Transverse colon (tissue), 4 donors: Measurements from ENCODE around the gene INAFM2.

Experiments
- CTCF ChIP-seq, 5 experiments: fragments of 200-600 bp in 3 of 5; fragments of 450-650 bp in 2 of 5; sonication (generic) in 3 of 5; IDR thresholded peaks; 1 replicate in 2 of 5; 2 replicates in 3 of 5; pipeline ENCODE4 v1.5.1; 2016 to 2017; ENCODE audit warnings: antibody characterized with exemption in 5 of 5, inconsistent platforms in 3 of 5, mild to moderate bottlenecking in 2 of 5, moderate library complexity in 1 of 5
- EP300 ChIP-seq: sonication (generic); formaldehyde crosslinking; IDR thresholded peaks from one replicate; pipeline ENCODE4 v1.6.1; 2017; ENCODE audit warnings: antibody characterized with exemption, low read depth
- POLR2A ChIP-seq: fragments of 450-650 bp; IDR thresholded peaks from one replicate; pipeline ENCODE4 v1.6.1; 2016; ENCODE audit warnings: antibody characterized with exemption, mild to moderate bottlenecking, moderate library complexity
- POLR2AphosphoS5 ChIP-seq, 3 donors: sonication (generic); formaldehyde crosslinking; IDR thresholded peaks; one replicate each; pipeline ENCODE4 v1.6.1; 2016; ENCODE audit warnings: antibody characterized with exemption in 3 of 3

DNA sequence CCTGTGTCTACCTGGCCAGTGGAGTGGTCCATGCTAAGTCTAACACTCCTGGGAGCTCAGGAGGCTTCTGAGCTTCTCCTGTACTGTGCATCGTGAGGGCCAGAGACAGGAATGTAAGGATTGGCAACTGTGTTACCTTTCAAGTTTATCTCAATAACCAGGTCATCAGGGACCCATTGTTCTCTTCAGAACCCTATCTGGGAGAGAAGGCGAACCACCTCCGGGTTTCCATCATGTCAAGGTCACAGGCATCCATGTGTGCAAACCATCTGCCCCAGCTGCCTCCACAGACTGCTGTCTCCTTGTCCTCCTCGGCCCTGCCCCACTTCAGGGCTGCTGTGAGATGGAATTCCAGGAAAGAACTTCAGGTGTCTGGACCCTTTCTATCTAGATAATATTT lies 46.6 kb upstream of the INAFM2 start:
- TF ChIP-seq CTCF (IDR thresholded peaks at IDR 0.05) (no peak), POLR2AphosphoS5 (IDR thresholded peaks at IDR 0.05) (no peak), POLR2A (no peak), EP300 (no peak)
